Measurements from ENCODE around the gene XAF1.

Gene XAF1, protein sequence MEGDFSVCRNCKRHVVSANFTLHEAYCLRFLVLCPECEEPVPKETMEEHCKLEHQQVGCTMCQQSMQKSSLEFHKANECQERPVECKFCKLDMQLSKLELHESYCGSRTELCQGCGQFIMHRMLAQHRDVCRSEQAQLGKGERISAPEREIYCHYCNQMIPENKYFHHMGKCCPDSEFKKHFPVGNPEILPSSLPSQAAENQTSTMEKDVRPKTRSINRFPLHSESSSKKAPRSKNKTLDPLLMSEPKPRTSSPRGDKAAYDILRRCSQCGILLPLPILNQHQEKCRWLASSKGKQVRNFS

DNA sequence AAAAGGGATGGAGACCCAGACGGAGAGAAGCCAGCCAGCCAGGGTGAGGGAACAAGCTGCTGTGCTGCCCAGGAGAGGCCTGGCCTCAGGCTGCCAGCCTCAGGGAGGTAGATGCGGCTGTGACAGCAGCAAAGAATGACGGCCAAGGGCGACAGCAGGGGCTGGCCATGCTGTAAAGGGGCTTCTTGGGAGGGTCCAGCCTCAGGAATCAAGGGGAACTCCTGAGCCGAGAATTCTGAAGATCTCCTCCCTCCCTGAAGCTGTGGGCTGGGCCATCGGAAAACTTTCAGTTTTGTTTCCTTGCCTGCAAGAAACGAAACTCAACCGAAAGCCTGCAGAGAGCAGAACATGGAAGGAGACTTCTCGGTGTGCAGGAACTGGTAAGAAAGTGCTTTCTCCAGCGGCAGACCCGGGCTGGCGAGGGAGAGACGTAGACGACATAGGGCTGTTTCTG is at the start of gene XAF1:
TSS of gene XAF1 (plus strand) at position 316 of the 454 bp plus-strand sequence. CDS start at position 349, 33 bp downstream.
- TF ChIP-seq, protein P1, sequence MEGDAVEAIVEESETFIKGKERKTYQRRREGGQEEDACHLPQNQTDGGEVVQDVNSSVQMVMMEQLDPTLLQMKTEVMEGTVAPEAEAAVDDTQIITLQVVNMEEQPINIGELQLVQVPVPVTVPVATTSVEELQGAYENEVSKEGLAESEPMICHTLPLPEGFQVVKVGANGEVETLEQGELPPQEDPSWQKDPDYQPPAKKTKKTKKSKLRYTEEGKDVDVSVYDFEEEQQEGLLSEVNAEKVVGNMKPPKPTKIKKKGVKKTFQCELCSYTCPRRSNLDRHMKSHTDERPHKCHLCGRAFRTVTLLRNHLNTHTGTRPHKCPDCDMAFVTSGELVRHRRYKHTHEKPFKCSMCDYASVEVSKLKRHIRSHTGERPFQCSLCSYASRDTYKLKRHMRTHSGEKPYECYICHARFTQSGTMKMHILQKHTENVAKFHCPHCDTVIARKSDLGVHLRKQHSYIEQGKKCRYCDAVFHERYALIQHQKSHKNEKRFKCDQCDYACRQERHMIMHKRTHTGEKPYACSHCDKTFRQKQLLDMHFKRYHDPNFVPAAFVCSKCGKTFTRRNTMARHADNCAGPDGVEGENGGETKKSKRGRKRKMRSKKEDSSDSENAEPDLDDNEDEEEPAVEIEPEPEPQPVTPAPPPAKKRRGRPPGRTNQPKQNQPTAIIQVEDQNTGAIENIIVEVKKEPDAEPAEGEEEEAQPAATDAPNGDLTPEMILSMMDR (IDR thresholded peaks at IDR 0.05) = no peak

DNA sequence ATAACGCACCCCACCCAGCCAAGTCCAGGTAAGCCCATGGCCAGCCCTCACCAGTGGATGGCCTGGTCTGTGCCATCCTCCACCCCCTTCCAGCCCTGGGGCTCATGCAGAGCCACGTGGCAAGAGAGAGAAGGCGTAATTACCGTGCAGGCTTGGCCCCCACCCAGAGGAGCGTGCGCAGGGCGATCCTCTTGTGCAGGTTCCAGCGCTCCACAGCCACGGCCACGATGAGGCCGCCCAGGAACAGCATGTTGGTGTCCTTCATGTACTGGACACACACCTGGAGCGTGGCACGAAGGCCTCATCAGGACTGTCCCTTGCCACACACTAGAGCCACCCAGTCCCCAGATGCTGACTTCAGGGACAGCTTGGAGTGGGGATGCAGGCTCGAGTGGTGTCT is 49.3 kb upstream of the XAF1 start:
- TF ChIP-seq, protein P1 (IDR thresholded peaks at IDR 0.05) = no peak

DNA sequence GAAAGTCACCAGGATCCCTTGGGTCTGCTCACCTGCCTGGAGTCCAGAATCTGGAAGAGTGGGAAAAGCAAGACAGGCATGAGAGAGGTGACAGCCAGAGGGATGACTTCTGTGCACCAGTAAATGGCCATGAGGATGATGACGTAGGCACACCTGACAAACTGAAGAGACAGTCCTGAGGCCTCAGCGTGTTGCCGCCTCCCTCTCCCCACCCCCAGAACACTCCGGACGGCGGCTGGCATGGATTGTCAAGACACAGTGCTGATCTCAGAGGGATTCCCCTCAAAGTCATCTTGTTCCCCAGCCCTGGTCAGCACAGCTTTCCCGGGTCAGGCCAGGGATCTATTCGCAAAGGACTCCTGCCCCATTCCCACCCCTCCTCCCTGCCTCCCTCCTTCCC is 48.9 kb upstream of the XAF1 start:
- TF ChIP-seq, protein P1 (IDR thresholded peaks at IDR 0.05) = no peak

DNA sequence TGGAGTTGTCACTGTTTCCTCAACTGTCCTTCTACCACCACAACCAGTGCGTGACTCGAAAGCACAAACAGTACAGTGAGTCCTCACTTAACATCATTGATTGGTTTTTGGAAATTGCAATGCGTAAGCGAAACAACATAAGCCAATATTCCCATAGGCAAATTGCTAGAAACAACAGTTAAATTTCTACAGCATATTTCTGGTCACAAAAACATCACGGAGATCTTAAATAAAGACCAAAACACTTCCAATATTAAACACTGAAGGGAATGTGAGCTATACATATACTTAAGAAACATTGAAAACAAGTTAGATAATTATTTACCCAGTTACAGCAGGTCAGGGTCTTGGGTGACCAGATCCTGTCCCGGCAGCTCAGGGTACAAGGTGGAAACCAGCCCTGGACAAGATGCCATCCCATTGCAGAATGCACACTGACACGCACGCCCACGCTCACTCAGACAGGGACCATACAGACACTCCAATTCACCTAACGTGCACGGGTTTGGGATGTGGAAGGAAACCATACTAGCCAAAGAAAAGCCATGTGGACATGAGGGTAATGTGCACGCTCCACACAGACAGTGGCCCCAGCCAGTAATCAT is 47.4 kb upstream of the XAF1 start:
- TF ChIP-seq, protein P1 (IDR thresholded peaks at IDR 0.05) = no peak

DNA sequence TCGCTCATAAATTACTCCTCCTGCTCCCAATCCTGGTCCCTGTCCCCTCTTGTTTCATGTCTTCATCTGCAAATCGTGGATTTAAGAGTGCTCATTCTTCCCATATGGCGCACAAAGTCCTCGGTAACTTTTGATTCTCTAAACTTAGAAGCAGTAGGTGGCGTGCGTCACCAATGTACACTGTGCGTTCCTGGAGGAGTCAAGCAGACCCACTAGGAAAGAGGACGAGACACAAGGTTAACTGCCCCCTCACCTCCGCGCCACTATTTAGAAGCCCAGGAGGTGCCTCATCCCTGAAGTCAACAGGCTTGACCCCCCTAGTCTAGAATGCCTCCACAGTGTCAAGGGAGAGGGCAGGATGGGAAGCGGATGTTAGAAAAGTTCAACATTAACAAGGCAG is 45.5 kb upstream of the XAF1 start:
- TF ChIP-seq, protein P1 (IDR thresholded peaks at IDR 0.05) = no peak

DNA sequence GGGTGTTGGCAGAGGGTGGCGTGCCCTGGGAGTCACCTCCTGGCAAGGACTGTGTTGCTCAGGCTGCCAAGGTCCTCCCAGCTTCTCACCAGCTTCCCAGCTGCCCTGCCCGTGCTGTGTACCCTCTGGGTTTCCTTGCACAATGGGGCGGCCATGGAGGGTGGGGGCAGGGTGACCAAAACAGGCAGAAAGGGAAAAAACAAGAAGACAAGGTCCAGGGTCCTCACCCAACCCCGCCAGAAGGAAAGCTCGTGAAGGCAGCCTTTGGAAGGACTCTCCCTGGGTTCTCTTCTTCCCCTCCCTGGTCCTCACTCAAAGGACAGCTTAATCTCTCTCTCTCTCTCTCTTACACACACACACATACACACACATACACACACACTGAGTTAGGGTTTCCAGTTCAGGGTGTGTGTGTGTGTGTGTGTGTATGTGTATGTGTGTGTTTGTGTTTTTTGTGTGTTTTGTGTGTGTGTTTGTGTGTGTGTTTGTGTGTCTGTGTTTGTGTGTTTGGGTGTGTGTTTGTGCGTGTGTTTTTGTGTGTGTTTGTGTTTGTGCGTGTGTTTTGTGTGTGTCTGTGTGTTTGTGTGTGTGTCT is 44.7 kb upstream of the XAF1 start:
- TF ChIP-seq, protein P1 (IDR thresholded peaks at IDR 0.05) = no peak

DNA sequence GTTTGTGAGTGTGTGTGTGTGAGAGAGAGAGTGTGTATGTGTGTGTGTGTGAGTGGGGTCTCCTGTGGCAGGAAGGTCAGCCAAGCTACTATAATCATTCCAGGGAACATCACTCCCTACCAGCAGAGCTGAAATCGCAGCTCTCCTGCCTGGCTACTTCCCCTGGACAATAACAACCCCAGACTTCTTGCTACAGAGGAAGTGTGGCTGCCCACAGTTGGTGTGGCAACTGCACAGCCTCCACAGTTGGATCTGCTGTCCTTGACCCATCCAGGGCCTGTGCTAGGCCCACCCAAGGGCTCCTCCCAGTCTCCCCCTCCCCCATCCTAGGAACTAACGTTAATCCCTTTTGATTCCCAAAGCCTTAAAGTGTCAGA is 44.2 kb upstream of the XAF1 start:
- TF ChIP-seq, protein P1 (IDR thresholded peaks at IDR 0.05) = no peak

Data from LNCAP (cell line).